HG02981 (cell line): ENCODE measurements around the gene TRPM8.

Experiments used
- ATAC-seq: cut with Tn5 transposase; IDR thresholded peaks from one replicate; pipeline ENCODE4 v1.9.1; 2021; ENCODE audit warnings: mild to moderate bottlenecking, moderate library complexity; ENCODE audit not compliant: unreplicated experiment

TRPM8 gene

GRCh38 chr2:233972941-233973575, 55.9 kb downstream of the TRPM8 start:
- no peak for ATAC-seq

- no peak for ATAC-seq
Observed at GRCh38 chr2:233973786-233974185, 56.6 kb downstream of the TRPM8 start.

GRCh38 chr2:233974530-233975071, 57.4 kb downstream of the TRPM8 start:
- no peak for ATAC-seq

- no peak for ATAC-seq
Observed at GRCh38 chr2:233976087-233976486, 58.9 kb downstream of the TRPM8 start.

- no peak for ATAC-seq
Observed at GRCh38 chr2:233976690-233977294, 59.6 kb downstream of the TRPM8 start.

- no peak for ATAC-seq
Observed at GRCh38 chr2:233977296-233977837, 60.2 kb downstream of the TRPM8 start.

- no peak for ATAC-seq
Observed at GRCh38 chr2:233979748-233980147, 62.6 kb downstream of the TRPM8 start.

GRCh38 chr2:233980955-233981561, 63.9 kb downstream of the TRPM8 start:
- ATAC-seq = no peak

- ATAC-seq = no peak
Observed at GRCh38 chr2:233981574-233982420, 64.6 kb downstream of the TRPM8 start.

- no peak for ATAC-seq
Observed at GRCh38 chr2:233982421-233983121, 65.4 kb downstream of the TRPM8 start.

- ATAC-seq = no peak
Observed at GRCh38 chr2:233983445-233983844, 66.3 kb downstream of the TRPM8 start.

GRCh38 chr2:233988581-233988980, 71.4 kb downstream of the TRPM8 start:
- no peak for ATAC-seq

- no peak for ATAC-seq
Observed at GRCh38 chr2:233989221-233989858, 72.2 kb downstream of the TRPM8 start.

GRCh38 chr2:233990261-233990798, 73.2 kb downstream of the TRPM8 start:
- ATAC-seq = peak; percentile 91

- no peak for ATAC-seq
Observed at GRCh38 chr2:233991196-233991595, 74.0 kb downstream of the TRPM8 start.

GRCh38 chr2:233992513-233993217, 75.5 kb downstream of the TRPM8 start:
- ATAC-seq = no peak

GRCh38 chr2:233993461-233993860, 76.3 kb downstream of the TRPM8 start:
- ATAC-seq = no peak

- no peak for ATAC-seq
Observed at GRCh38 chr2:233994151-233994550, 77.0 kb downstream of the TRPM8 start.

- ATAC-seq = no peak
Observed at GRCh38 chr2:233996000-233996399, 78.8 kb downstream of the TRPM8 start.
